ENCODE measurements around the gene CEBPG. TPM values are rescaled to one million over a fixed set of nuclear protein-coding genes. Genes with fewer than 3 reads are reported as not detected.

Gene CEBPG
- total and polyA plus RNA-seq, 2 donors (not counting 1 experiment from before 2014, with no cell fraction given): 12.5 to 24.2 TPM

DNA sequence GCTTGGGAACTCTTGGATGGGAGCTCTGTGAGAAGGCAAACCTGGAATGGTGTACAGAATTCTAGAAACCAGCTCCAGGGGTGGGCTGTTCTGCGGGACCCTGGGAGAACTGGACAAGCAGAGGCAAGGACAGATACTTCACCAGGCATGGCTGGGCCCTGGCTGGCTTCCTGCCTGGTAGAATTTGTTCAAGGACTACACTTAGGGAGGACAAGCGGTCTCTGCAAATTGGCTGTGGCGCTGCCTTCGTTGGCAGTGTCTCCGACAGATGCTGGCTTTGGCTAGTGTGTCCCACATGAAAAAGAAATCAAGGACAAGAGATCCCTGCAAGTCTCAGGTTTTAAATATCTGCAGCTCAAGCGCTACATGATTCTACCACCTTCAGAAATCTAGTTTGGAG lies 12.4 kb downstream of the CEBPG start:
- H3K4me1 Mint-ChIP-seq: peaks cover 15% of the 10 kb centered on the region
- Histone ChIP-seq H3K27me3 (replicated peaks in 1 of 4; ENCODE audit: control extremely low read depth in 1 of 4, control insufficient read depth in 3 of 4, insufficient read depth in 4 of 4, low read length in 3 of 4) (no peaks in the 10 kb centered on the region), H3K9ac (ENCODE audit: low read length) (no peak overlapping the region), H3K4me2 (replicated peaks; ENCODE audit: low read depth, low read length, poor library complexity, severe bottlenecking) (no peak overlapping the region), H4K20me1 (ENCODE audit: control insufficient read depth, insufficient read depth, low read length, poor library complexity, severe bottlenecking) (peaks cover 42% of the 10 kb centered on the region), H3K9me3 (ENCODE audit: control extremely low read depth in 1 of 3, control insufficient read depth in 2 of 3, insufficient read depth in 1 of 3, low read length in 2 of 3) (no peaks in the 10 kb centered on the region), H3K79me2 (ENCODE audit: control insufficient read depth, insufficient read depth, low read length) (peaks cover 28% of the 10 kb centered on the region), H3K27ac (ENCODE audit: low read length in 2 of 2) (no peak overlapping the region), H2AFZ (ENCODE audit: insufficient read depth, low read depth, low read length, poor library complexity, severe bottlenecking) (no peak overlapping the region), H3K36me3 (replicated peaks in 1 of 2; ENCODE audit: control extremely low read depth in 1 of 2, control insufficient read depth in 1 of 2, extremely low read depth in 1 of 2, insufficient read depth in 2 of 2, low read length in 1 of 2) (peaks cover 0 to 5% of the 10 kb centered on the region in 2 experiments), H3K4me3 (ENCODE audit: control extremely low read depth in 1 of 5, extremely low read depth in 1 of 5, insufficient read depth in 1 of 5, low read depth in 2 of 5, low read length in 4 of 5) (no peak overlapping the region), H3K4me1 (ENCODE audit: control insufficient read depth in 2 of 2, insufficient read depth in 2 of 2, low read length in 2 of 2) (no peaks in the 10 kb centered on the region)
- H3K27me3 Mint-ChIP-seq: no peaks in the 10 kb centered on the region
- no peak for DNase-seq
- 88% methylated on average over 6 of the region's 6 CpGs for WGBS (ENCODE audit: insufficient coverage)
- H3K27ac Mint-ChIP-seq: no peak overlapping the region
- TF ChIP-seq, protein P1, sequence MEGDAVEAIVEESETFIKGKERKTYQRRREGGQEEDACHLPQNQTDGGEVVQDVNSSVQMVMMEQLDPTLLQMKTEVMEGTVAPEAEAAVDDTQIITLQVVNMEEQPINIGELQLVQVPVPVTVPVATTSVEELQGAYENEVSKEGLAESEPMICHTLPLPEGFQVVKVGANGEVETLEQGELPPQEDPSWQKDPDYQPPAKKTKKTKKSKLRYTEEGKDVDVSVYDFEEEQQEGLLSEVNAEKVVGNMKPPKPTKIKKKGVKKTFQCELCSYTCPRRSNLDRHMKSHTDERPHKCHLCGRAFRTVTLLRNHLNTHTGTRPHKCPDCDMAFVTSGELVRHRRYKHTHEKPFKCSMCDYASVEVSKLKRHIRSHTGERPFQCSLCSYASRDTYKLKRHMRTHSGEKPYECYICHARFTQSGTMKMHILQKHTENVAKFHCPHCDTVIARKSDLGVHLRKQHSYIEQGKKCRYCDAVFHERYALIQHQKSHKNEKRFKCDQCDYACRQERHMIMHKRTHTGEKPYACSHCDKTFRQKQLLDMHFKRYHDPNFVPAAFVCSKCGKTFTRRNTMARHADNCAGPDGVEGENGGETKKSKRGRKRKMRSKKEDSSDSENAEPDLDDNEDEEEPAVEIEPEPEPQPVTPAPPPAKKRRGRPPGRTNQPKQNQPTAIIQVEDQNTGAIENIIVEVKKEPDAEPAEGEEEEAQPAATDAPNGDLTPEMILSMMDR (IDR thresholded peaks at IDR 0.05): no peak
- TF ChIP-seq EZH2 (IDR thresholded peaks at IDR 0.05; ENCODE audit: borderline replicate concordance, insufficient read depth, low read depth, low read length, poor library complexity, severe bottlenecking): no peak
- no peak overlapping the region for H3K4me3 Mint-ChIP-seq
- ATAC-seq (ENCODE audit: low read depth): no peak
- ChIA-PET CTCF (no interaction called here), POLR2A (no interaction called here)
- intact Hi-C loops (cut with micrococcal nuclease): no loop called here
- no peaks in the 10 kb centered on the region for H3K9me3 Mint-ChIP-seq (ENCODE audit: insufficient read depth)

DNA sequence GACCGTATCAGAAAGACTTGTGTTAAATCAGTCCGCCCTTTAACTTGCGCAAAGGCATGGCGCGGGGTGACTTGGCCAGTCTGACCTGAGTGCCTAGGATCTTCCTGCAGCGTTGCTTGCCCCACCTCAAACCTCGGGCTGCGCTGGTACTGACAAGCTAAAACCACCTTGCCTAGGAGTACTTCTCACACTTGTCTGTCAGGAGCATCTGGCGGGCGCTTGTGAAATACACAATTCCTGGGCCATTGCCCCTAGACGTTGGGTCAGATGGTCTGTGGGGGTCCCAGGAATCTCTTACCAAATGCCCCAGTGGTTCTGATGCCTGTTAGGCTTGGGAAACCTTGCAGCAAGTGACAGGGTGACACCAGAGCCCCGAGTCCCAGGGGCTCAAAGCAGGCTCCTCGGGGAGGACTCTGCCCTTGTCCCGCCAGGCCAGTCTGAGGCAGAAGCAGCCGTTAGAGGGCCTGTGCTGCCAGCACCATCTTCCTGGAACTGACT lies 12.9 kb downstream of the CEBPG start:
- H3K4me1 ChIP-seq (ENCODE audit: control insufficient read depth in 2 of 2, insufficient read depth in 2 of 2, low read length in 2 of 2): no peaks in the 10 kb centered on the region
- no peak overlapping the region for H3K4me2 ChIP-seq (replicated peaks; ENCODE audit: low read depth, low read length, poor library complexity, severe bottlenecking)
- Mint-ChIP-seq H3K27me3 (no peaks in the 10 kb centered on the region), H3K9me3 (ENCODE audit: insufficient read depth) (no peaks in the 10 kb centered on the region), H3K4me3 (no peak overlapping the region), H3K4me1 (peaks cover 15% of the 10 kb centered on the region), H3K27ac (no peak overlapping the region)
- CTCF ChIA-PET: no interaction called here
- no peak overlapping the region for H3K27ac ChIP-seq (ENCODE audit: low read length in 2 of 2)
- no peak overlapping the region for H3K9ac ChIP-seq (ENCODE audit: low read length)
- peaks cover 0 to 5% of the 10 kb centered on the region in 2 experiments for H3K36me3 ChIP-seq (replicated peaks in 1 of 2; ENCODE audit: control extremely low read depth in 1 of 2, control insufficient read depth in 1 of 2, extremely low read depth in 1 of 2, insufficient read depth in 2 of 2, low read length in 1 of 2)
- no peak overlapping the region for H3K4me3 ChIP-seq (ENCODE audit: control extremely low read depth in 1 of 5, extremely low read depth in 1 of 5, insufficient read depth in 1 of 5, low read depth in 2 of 5, low read length in 4 of 5)
- DNase-seq: no peak
- TF ChIP-seq, protein P1 (IDR thresholded peaks at IDR 0.05): no peak
- no peak for TF ChIP-seq EZH2 (IDR thresholded peaks at IDR 0.05; ENCODE audit: borderline replicate concordance, insufficient read depth, low read depth, low read length, poor library complexity, severe bottlenecking)
- H3K9me3 ChIP-seq (ENCODE audit: control extremely low read depth in 1 of 3, control insufficient read depth in 2 of 3, insufficient read depth in 1 of 3, low read length in 2 of 3): no peaks in the 10 kb centered on the region
- H2AFZ ChIP-seq (ENCODE audit: insufficient read depth, low read depth, low read length, poor library complexity, severe bottlenecking): no peak overlapping the region
- H3K27me3 ChIP-seq (replicated peaks in 1 of 4; ENCODE audit: control extremely low read depth in 1 of 4, control insufficient read depth in 3 of 4, insufficient read depth in 4 of 4, low read length in 3 of 4): no peaks in the 10 kb centered on the region
- ATAC-seq (ENCODE audit: low read depth): no peak
- H3K79me2 ChIP-seq (ENCODE audit: control insufficient read depth, insufficient read depth, low read length): peaks cover 23% of the 10 kb centered on the region
- H4K20me1 ChIP-seq (ENCODE audit: control insufficient read depth, insufficient read depth, low read length, poor library complexity, severe bottlenecking): peaks cover 37% of the 10 kb centered on the region
- WGBS (ENCODE audit: insufficient coverage): 94% methylated on average over 15 of the region's 15 CpGs
- POLR2A ChIA-PET: no interaction called here
- intact Hi-C loops (cut with micrococcal nuclease): no loop called here

All from B cell (primary cell).